Parathyroid adenoma (tissue), 2 donors: Measurements from ENCODE around the gene PRMT7.
A peak's percentile ranks its signal among the peaks of the same experiment; 100 is the strongest.

Source experiments
- H2AFZ ChIP-seq: fragments of 300-600 bp; sonication (generic); one replicate; pipeline ENCODE4 v1.7.0; 2017; ENCODE audit warnings: antibody characterized with exemption, mild to moderate bottlenecking
- H3K27ac ChIP-seq: fragments of 300-600 bp; sonication (generic); one replicate; pipeline ENCODE4 v1.7.0; 2017
- H3K27me3 ChIP-seq: fragments of 300-600 bp; sonication (generic); one replicate; pipeline ENCODE4 v1.7.0; 2017; ENCODE audit warnings: low read length; ENCODE audit not compliant: control insufficient read depth, insufficient read depth
- H3K36me3 ChIP-seq: fragments of 300-600 bp; sonication (generic); one replicate; pipeline ENCODE4 v1.7.0; 2017; ENCODE audit warnings: low read length; ENCODE audit not compliant: control insufficient read depth, insufficient read depth
- H3K4me1 ChIP-seq: fragments of 300-600 bp; sonication (generic); one replicate; pipeline ENCODE4 v1.7.0; 2017; ENCODE audit warnings: control low read depth
- H3K4me2 ChIP-seq: fragments of 300-600 bp; sonication (generic); one replicate; pipeline ENCODE4 v1.7.0; 2017; ENCODE audit warnings: low read length
- H3K4me3 ChIP-seq: fragments of 300-600 bp; sonication (generic); one replicate; pipeline ENCODE4 v1.7.0; 2017; ENCODE audit warnings: low read depth, low read length
- H3K79me2 ChIP-seq: fragments of 300-600 bp; sonication (generic); one replicate; pipeline ENCODE4 v1.7.0; 2017; ENCODE audit warnings: control low read depth
- H3K9ac ChIP-seq: fragments of 300-600 bp; sonication (generic); one replicate; pipeline ENCODE4 v1.7.0; 2017; ENCODE audit warnings: mild to moderate bottlenecking
- H3K9me3 ChIP-seq: fragments of 300-600 bp; sonication (generic); one replicate; pipeline ENCODE4 v1.7.0; 2017; ENCODE audit warnings: low read length; ENCODE audit not compliant: control insufficient read depth
- TF ChIP-seq, protein P1 (sequence below): fragments of 300-600 bp; sonication (generic); IDR thresholded peaks from one replicate; pipeline ENCODE4 v1.7.0; 2017; ENCODE audit warnings: antibody characterized with exemption, mild to moderate bottlenecking
- donor health status: primary hyperparathyroidism.

The PRMT7 gene

GRCh38 chr16:68362262-68362913 lies 51.6 kb downstream of the PRMT7 start:
- Histone ChIP-seq H3K9ac (no peak overlapping the region), H3K36me3 (no peaks in the 10 kb centered on the region), H2AFZ (no peak overlapping the region), H3K79me2 (no peaks in the 10 kb centered on the region), H3K4me2 (no peak overlapping the region), H3K27me3 (no peaks in the 10 kb centered on the region), H3K9me3 (no peaks in the 10 kb centered on the region), H3K4me3 (no peak overlapping the region), H3K4me1 (peaks cover 11% of the 10 kb centered on the region), H3K27ac (no peak overlapping the region)
- TF ChIP-seq, protein P1, sequence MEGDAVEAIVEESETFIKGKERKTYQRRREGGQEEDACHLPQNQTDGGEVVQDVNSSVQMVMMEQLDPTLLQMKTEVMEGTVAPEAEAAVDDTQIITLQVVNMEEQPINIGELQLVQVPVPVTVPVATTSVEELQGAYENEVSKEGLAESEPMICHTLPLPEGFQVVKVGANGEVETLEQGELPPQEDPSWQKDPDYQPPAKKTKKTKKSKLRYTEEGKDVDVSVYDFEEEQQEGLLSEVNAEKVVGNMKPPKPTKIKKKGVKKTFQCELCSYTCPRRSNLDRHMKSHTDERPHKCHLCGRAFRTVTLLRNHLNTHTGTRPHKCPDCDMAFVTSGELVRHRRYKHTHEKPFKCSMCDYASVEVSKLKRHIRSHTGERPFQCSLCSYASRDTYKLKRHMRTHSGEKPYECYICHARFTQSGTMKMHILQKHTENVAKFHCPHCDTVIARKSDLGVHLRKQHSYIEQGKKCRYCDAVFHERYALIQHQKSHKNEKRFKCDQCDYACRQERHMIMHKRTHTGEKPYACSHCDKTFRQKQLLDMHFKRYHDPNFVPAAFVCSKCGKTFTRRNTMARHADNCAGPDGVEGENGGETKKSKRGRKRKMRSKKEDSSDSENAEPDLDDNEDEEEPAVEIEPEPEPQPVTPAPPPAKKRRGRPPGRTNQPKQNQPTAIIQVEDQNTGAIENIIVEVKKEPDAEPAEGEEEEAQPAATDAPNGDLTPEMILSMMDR, result no peak

DNA sequence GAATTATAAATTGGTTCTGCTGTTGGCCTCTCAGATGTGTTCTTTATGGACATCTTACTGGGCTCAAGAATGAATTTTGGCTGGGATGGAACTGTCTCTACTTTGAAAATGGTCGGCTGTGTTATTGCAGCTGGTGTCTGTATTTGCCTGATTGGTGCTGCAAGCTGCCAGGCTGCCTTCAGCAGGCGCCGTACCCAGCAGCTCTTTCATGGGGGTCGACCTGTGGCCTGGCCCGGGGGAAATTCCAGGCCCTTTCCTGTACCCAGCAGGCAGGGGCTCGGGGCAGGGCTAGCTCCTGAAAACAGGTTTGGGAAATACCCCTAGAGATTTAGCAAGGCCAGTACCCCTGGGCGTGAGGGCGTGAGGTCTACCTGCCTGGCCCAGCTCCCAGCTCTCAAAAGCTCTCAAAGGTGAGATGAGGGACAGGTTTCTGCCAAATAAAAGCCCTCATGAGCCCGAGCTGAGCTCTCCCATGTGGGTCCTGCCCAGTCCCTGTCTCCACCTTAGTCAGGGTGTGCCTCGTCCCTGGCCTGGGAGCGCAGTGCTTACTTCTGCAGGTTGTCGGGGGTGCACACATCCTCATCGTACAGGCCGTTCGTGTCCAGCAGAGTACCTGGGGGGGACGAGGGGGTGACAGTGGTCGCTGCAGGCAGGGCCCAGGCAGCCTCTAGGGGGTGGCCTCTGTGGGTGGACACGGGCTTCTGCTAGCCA lies 52.3 kb downstream of the PRMT7 start:
- no peak overlapping the region for H3K9ac ChIP-seq
- no peaks in the 10 kb centered on the region for H3K36me3 ChIP-seq
- no peak overlapping the region for H3K4me2 ChIP-seq
- no peak overlapping the region for H2AFZ ChIP-seq
- H3K27me3 ChIP-seq, result no peaks in the 10 kb centered on the region
- H3K4me1 ChIP-seq, result peaks cover 11% of the 10 kb centered on the region
- H3K4me3 ChIP-seq, result no peak overlapping the region
- TF ChIP-seq, protein P1, result no peak
- H3K27ac ChIP-seq, result no peak overlapping the region
- no peaks in the 10 kb centered on the region for H3K9me3 ChIP-seq
- H3K79me2 ChIP-seq, result no peaks in the 10 kb centered on the region

DNA sequence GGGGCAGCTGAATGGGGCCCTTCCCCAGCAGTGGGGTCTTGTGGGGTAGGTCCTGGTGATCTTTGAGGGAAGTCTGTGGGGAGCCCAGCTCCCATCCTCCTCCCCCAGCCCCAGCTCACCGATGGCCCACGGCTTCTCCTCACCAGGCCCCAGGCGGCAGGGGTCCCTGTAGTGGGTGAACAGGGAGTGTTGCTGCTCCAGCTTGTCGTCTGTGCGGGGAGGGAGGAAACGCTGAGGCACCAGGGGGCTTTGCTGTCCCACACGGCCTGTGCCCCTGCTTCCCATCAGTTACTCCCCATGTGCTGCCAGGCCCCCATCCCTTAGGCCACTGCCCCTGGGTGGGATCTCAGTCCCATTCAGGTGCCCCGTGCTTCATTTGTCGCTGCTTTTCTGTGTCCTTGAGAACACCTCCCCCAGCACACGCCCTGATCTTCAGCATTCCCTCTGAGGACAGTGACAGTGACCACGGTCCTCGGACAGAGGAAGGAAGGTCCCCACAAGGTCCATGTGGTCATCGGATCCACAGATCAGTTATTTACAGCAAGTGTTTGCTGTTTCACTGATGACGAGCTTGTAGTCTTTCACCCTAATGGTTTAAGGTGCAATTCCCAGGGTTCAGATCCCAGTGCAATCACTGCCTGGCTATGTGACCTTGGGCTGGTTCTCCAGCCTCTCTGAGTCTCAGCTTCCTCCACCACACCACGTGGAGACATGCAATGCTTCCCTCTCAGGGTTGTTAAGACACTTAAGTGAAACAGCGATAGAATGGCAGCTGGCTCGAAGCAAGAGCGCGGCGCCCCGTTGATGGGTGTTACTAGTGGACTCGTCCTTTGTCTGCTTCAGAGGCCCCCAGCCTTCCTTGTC lies 53.1 kb downstream of the PRMT7 start:
- Histone ChIP-seq H3K9ac (no peak overlapping the region), H3K36me3 (no peaks in the 10 kb centered on the region), H3K79me2 (no peaks in the 10 kb centered on the region), H3K27me3 (no peaks in the 10 kb centered on the region), H3K9me3 (no peaks in the 10 kb centered on the region), H3K4me1 (peaks cover 11% of the 10 kb centered on the region), H3K4me3 (no peak overlapping the region), H2AFZ (peak overlapping the region; percentile 57), H3K4me2 (no peak overlapping the region), H3K27ac (no peak overlapping the region)
- TF ChIP-seq, protein P1, result no peak

- Histone ChIP-seq H3K4me2 (no peak overlapping the region), H3K27me3 (no peaks in the 10 kb centered on the region), H3K36me3 (no peaks in the 10 kb centered on the region), H3K9me3 (no peaks in the 10 kb centered on the region), H3K4me3 (no peak overlapping the region), H3K9ac (no peak overlapping the region), H3K4me1 (peaks cover 11% of the 10 kb centered on the region), H2AFZ (peak overlapping the region; percentile 57), H3K27ac (no peak overlapping the region), H3K79me2 (no peaks in the 10 kb centered on the region)
- TF ChIP-seq, protein P1, result peak; percentile 31
These were observed 53.8 kb downstream of the PRMT7 start for GRCh38 chr16:68364561-68364998.
